Adrenal gland (tissue), 12 donors: ENCODE results near the gene SRD5A3. TPM values are rescaled to one million over a fixed set of nuclear protein-coding genes. Genes with fewer than 3 reads are reported as not detected.
A peak's percentile ranks its signal among the peaks of the same experiment; 100 is the strongest.

Source experiments
- DNase-seq, 7 donors: peaks; one replicate each; pipeline ENCODE4 v3.0.0-alpha.2; 2019 to 2020
- H3K27ac ChIP-seq, 5 donors: fragments of 200-600 bp; sonication (generic) in 4 of 5; 1 replicate in 3 of 5; 2 replicates in 2 of 5; pipeline versions ENCODE4 v1.5.1 to v1.8.0; 2016 to 2020; ENCODE audit warnings: mild to moderate bottlenecking in 1 of 5
- H3K27me3 ChIP-seq: fragments of 200-600 bp; 2 replicates; pipeline ENCODE4 v1.8.0; 2021
- H3K36me3 ChIP-seq, 2 donors: fragments of 200-600 bp; replicated peaks in 1 of 2; 1 replicate in 1 of 2; 2 replicates in 1 of 2; pipeline versions ENCODE4 v1.5.1 to v1.8.0; 2018 to 2022
- H3K4me1 ChIP-seq, 2 donors: fragments of 200-600 bp; replicated peaks in 1 of 2; 1 replicate in 1 of 2; 2 replicates in 1 of 2; pipeline versions ENCODE4 v1.5.1 to v1.8.0; 2018 to 2021
- H3K4me3 ChIP-seq, 4 donors: fragments of 200-600 bp; sonication (generic) in 3 of 4; one replicate each; pipeline ENCODE4 v1.5.1; 2016 to 2018
- H3K9me3 ChIP-seq, 3 donors: fragments of 200-600 bp; sonication (generic) in 1 of 3; replicated peaks in 1 of 3; 1 replicate in 2 of 3; 2 replicates in 1 of 3; pipeline versions ENCODE4 v1.5.1 to v1.8.0; 2016 to 2021
- CTCF ChIP-seq, 6 experiments: fragments of 450-650 bp in 4 of 6; fragments of 200-600 bp in 2 of 6; sonication (generic) in 1 of 6; IDR thresholded peaks; 1 replicate in 5 of 6; 2 replicates in 1 of 6; pipeline versions ENCODE4 v1.5.1 to v1.8.0; 2016 to 2021; ENCODE audit warnings: antibody characterized with exemption in 6 of 6, mild to moderate bottlenecking in 2 of 6, moderate library complexity in 1 of 6
- POLR2A ChIP-seq, 2 donors: fragments of 450-650 bp; IDR thresholded peaks; one replicate each; pipeline ENCODE4 v1.6.1; 2017; ENCODE audit warnings: antibody characterized with exemption in 2 of 2, mild to moderate bottlenecking in 2 of 2, moderate library complexity in 1 of 2
- WGBS, 4 donors: extraction: QIAGEN DNeasy Blood & Tissue Kit in 2 of 4; methylation state at CpG; one replicate each; pipeline versions ENCODE4 v1.1.5 to v1.1.7; 2013 to 2017; 5-methylcytosine and 5-hydroxymethylcytosine counted together
- intact Hi-C, 2 donors: fragments of 100-400 bp; cut with DNase I; formaldehyde crosslinking; loops; one replicate each; pipeline versions ENCODE4 v1.14.1 to v1.15.0; 2022 to 2023
- polyA plus RNA-seq, 3 donors: library from polyadenylated mRNA; stranded (reverse); fragments of 200-250 nt in 2 of 3; fragments of 350-450 nt in 1 of 3; fragmentation: Illumina TruSeq in 1 of 3; extraction: RNeasy Lipid Tissue Mini Kit (QIAGEN cat#74804) in 1 of 3; gene quantifications; one replicate each; pipeline ENCODE4 v1.2.3, GENCODE V29; 2013 to 2014
- total RNA-seq, 9 donors: library from RNA; depleted of rRNA in 4 of 9; stranded (reverse); fragments of >200 nt in 4 of 9; fragments of 120-200 nt in 1 of 9; fragmentation: NEBNext Ultra II Directional in 1 of 9; extraction: Animal tissue kit (Norgen Biotek cat#: 25700) in 1 of 9; gene quantifications; one replicate each; pipeline versions ENCODE4 v1.1.0 to v1.2.4, GENCODE V29; 2013 to 2023
- donor health status: healthy with polysubstance abuse.
- donor health status: Bipolar disorder and iron deficiency.
- donor health status: DM: yes; HTN: yes; CAD: no.
- donor health status: DM: no; HTN: no; CAD: no.
- donor health status: DM: no; HTN: no; CAD: no.
- donor health status: DM: yes; HTN: yes; CAD: no.

Gene SRD5A3
- total and polyA plus RNA-seq, 12 donors: 6.8 to 28.4 (median 15.7) TPM

DNA sequence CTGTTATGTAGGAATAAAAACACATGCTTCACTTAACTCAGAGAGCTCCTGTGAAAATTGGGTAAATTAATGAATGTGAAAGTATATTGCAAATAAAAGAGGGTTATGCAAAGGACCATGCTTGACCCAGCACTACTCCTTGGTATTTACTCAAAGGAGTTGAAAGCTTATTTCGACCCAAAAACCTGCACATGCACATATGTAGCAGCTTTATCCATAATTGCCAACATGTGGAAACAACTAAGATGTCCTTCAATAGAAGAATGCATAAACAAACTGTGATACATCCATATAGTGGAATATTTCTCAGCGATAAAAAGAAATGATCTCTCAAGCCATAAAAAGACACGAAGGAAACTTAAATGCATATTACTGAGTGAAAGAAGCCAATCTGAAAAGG is 41.7 kb upstream of the SRD5A3 start:
- Histone ChIP-seq H3K36me3 (no peaks in the 10 kb centered on the region), H3K4me3 (no peak overlapping the region), H3K4me1 (no peaks in the 10 kb centered on the region), H3K27ac (no peak overlapping the region), H3K9me3 (no peaks in the 10 kb centered on the region), H3K27me3 (no peaks in the 10 kb centered on the region)
- intact Hi-C loops: no loop called here
- TF ChIP-seq CTCF (IDR thresholded peaks at IDR 0.05) (no peak), POLR2A (IDR thresholded peaks at IDR 0.05) (no peak)
- no peak for DNase-seq
- WGBS, 4 donors: 68 to 80% (median 79%) methylated on average over 3 of the region's 3 CpGs

DNA sequence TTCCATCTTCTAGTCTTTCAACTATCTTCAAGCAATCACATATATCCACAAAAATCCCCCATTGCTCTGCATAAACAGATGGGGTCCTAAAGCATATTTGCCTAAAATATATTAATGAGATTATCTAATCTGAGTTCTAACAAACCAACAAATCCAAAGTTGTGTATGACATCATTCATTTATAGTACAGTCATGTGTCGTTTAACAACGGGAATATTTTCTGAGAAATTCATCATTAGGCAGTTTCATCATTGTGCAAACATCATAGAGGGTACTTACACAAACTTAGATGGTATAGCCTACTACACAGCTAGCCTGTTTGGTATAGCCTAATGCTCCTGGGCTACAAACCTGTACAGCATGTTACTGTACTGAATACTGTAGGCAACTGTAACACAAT is 38.0 kb upstream of the SRD5A3 start:
- H3K9me3 ChIP-seq: no peaks in the 10 kb centered on the region
- H3K36me3 ChIP-seq: no peaks in the 10 kb centered on the region
- DNase-seq: no peak
- TF ChIP-seq POLR2A (IDR thresholded peaks at IDR 0.05) (no peak), CTCF (IDR thresholded peaks at IDR 0.05) (no peak)
- no peak overlapping the region for H3K27ac ChIP-seq
- no peaks in the 10 kb centered on the region for H3K4me1 ChIP-seq
- WGBS, 4 donors: 70 to 92% (median 84%) methylated on average over 2 of the region's 2 CpGs
- H3K27me3 ChIP-seq: no peaks in the 10 kb centered on the region
- intact Hi-C loops: no loop called here
- H3K4me3 ChIP-seq: no peak overlapping the region

DNA sequence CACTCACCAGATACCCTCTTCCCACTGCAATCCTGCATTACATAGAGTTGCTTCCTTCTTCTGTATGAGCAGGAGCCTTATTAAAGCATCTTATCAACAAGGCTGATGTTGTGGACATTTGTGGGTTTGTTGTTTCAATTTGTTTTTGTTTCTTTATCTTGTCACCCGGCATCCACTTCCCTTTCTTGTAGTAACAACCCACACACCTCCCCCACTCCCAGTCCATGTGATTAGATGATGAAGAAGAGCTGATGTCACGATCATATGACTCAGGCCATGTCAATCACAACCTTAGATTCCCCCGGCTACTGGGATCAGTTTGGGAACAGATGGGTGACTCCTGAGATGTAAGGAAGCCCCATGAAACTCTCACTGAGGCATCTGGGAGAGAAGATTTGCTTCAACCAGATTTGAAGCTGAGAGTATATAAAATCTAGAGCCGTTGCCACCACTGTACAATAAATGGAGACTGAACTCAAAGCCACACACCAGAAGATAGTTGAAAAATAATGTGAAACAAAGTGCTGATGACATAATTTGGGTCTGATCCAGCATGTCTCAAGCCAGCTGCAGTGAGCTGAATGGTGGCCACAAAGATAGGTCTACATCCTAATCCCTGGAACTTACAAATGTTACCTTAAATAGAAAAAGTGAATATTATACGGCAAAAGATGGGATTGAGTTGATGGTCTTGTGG is 34.1 kb upstream of the SRD5A3 start:
- intact Hi-C loops: no loop called here
- 66 to 72% (median 70%) methylated on average over 5 of the region's 5 CpGs for WGBS, 4 donors
- H3K4me3 ChIP-seq: no peak overlapping the region

GRCh38 chr4:55312489-55313101 is 33.4 kb upstream of the SRD5A3 start:
- Histone ChIP-seq H3K36me3 (no peaks in the 10 kb centered on the region), H3K9me3 (no peaks in the 10 kb centered on the region), H3K4me3 (no peak overlapping the region), H3K27me3 (no peaks in the 10 kb centered on the region), H3K4me1 (no peaks in the 10 kb centered on the region), H3K27ac (no peak overlapping the region)
- intact Hi-C loops: no loop called here
- peak; percentile 33 to 69 (median 52) for DNase-seq
- no peak for TF ChIP-seq POLR2A (IDR thresholded peaks at IDR 0.05)
- TF ChIP-seq CTCF (IDR thresholded peaks at IDR 0.05): peak; percentile 34 to 63 (median 62)
- WGBS, 4 donors: 90 to 97% (median 95%) methylated on average over 1 of the region's 1 CpG

More for the DNA sequence above, 34.1 kb upstream of the SRD5A3 start:
- no peaks in the 10 kb centered on the region for H3K9me3 ChIP-seq
- no peak overlapping the region for H3K27ac ChIP-seq
- H3K36me3 ChIP-seq: no peaks in the 10 kb centered on the region
- DNase-seq: peak in 3 of 7 donors; percentile 10 to 16 (median 11)
- H3K4me1 ChIP-seq: no peaks in the 10 kb centered on the region
- no peaks in the 10 kb centered on the region for H3K27me3 ChIP-seq
- no peak for TF ChIP-seq POLR2A (IDR thresholded peaks at IDR 0.05)
- TF ChIP-seq CTCF (IDR thresholded peaks at IDR 0.05): no peak
